D721Med (cell line): ENCODE data around the gene SDC4.

Source experiments
- DNase-seq: peaks from one replicate; pipeline ENCODE4 v3.0.0; 2011; ENCODE audit warnings: low spot score; ENCODE audit not compliant: insufficient read length
- FAIRE-seq: peaks from 2 replicates; lab custom pipeline; 2011; peaks lifted over from hg19 to GRCh38; lab: Jason Lieb, UNC
- CTCF ChIP-seq: IDR thresholded peaks from 2 replicates; pipeline ENCODE4 v1.5.1; 2012; ENCODE audit warnings: mild to moderate bottlenecking, control low read depth; ENCODE audit not compliant: insufficient read depth; ENCODE audit errors: missing control alignments

The SDC4 gene

GRCh38 chr20:45325371-45325770 lies 22.9 kb downstream of the SDC4 start:
- DNase-seq: no peak
- FAIRE-seq: no peak
- no peak for TF ChIP-seq CTCF

GRCh38 chr20:45323731-45324130 lies 24.5 kb downstream of the SDC4 start:
- no peak for FAIRE-seq
- no peak for DNase-seq
- TF ChIP-seq CTCF: no peak

GRCh38 chr20:45322952-45323383 lies 25.3 kb downstream of the SDC4 start:
- FAIRE-seq (no peak), DNase-seq (no peak)
- peak; percentile 52 for TF ChIP-seq CTCF

GRCh38 chr20:45320948-45321595 lies 27.2 kb downstream of the SDC4 start:
- DNase-seq (no peak), FAIRE-seq (no peak)
- no peak for TF ChIP-seq CTCF

- TF ChIP-seq CTCF: no peak
- no peak for DNase-seq
- FAIRE-seq: no peak
Measured at GRCh38 chr20:45318948-45319347, 29.3 kb downstream of the SDC4 start.

- DNase-seq: no peak
- no peak for FAIRE-seq
- TF ChIP-seq CTCF: no peak
Measured at GRCh38 chr20:45318386-45318939, 29.8 kb downstream of the SDC4 start.

- TF ChIP-seq CTCF: no peak
Measured at GRCh38 chr20:45317826-45318225, 30.4 kb downstream of the SDC4 start.

More at GRCh38 chr20:45317826-45318225, 30.4 kb downstream of the SDC4 start:
- no peak for FAIRE-seq
- DNase-seq: no peak
